ENCODE data around the gene LRBA. TPM values are rescaled to one million over a fixed set of nuclear protein-coding genes. Genes with fewer than 3 reads are reported as not detected.

The LRBA gene
- total and polyA plus RNA-seq, 2 of the 4 experiments (the other 2 are of a cell fraction): 10.2 to 51.6 TPM

GRCh38 chr4:150943126-150943525 is 72.0 kb downstream of the LRBA start:
- H4K5ac ChIP-seq (ENCODE audit: low read depth, low read length): no peak overlapping the region
- H4K91ac ChIP-seq (ENCODE audit: insufficient read depth, low read depth, low read length): no peak overlapping the region
- no peak overlapping the region for H2BK5ac ChIP-seq (ENCODE audit: low read depth, low read length, poor library complexity, severe bottlenecking)
- no peak overlapping the region for H3K4ac ChIP-seq (ENCODE audit: low read depth, low read length)
- H2BK20ac ChIP-seq (ENCODE audit: low read depth, low read length): no peak overlapping the region
- no peak for ATAC-seq (ENCODE audit: low read depth)
- CTCF ChIA-PET: interaction anchor here (0.7 kb wide), 1 partner anchor 33 kb away, joined by 3 read pairs; no protein-coding TSS in a partner anchor
- no peak overlapping the region for H3K9ac ChIP-seq (ENCODE audit: low read depth, low read length)
- no peaks in the 10 kb centered on the region for H3K9me1 ChIP-seq (ENCODE audit: insufficient read depth, low read length)
- H3K4me1 ChIP-seq (ENCODE audit: control insufficient read depth, insufficient read depth, low read length): no peaks in the 10 kb centered on the region
- dilution Hi-C loops (cut with HindIII; ENCODE audit: low sequenced_read_pairs, unreplicated experiment): no loop called here
- H3K27ac ChIP-seq (ENCODE audit: insufficient read depth, low read length): no peak overlapping the region
- POLR2A ChIA-PET (ENCODE audit: unreplicated experiment): interaction anchor here (0.6 kb wide), 1 partner anchor 189 kb away, joined by 15 read pairs; no protein-coding TSS in a partner anchor
- no peak overlapping the region for H2AK5ac ChIP-seq (ENCODE audit: low read depth, low read length)
- no peak overlapping the region for H3K4me3 ChIP-seq (ENCODE audit: insufficient read depth, low read depth, low read length)
- no peak overlapping the region for H3K23ac ChIP-seq (ENCODE audit: low read depth, low read length)
- no TSS peak for BruUV-seq (replicated peaks)
- H2BK120ac ChIP-seq (ENCODE audit: low read depth, low read length): no peak overlapping the region
- DNase-seq: no peak
- no peak overlapping the region for H2AK9ac ChIP-seq (replicated peaks; ENCODE audit: low read depth, low read length, poor library complexity)
- H3K27me3 ChIP-seq (ENCODE audit: control insufficient read depth, insufficient read depth, low read length): no peaks in the 10 kb centered on the region
- no peak overlapping the region for H4K8ac ChIP-seq (ENCODE audit: low read depth in 2 of 2, low read length in 2 of 2)
- TF ChIP-seq CTCF (conservative IDR thresholded peaks at IDR 0.05; ENCODE audit: low read depth, low read length) (no peak), RFX5 (IDR thresholded peaks at IDR 0.05; ENCODE audit: low read depth, low read length) (no peak), FOS (IDR thresholded peaks at IDR 0.05; ENCODE audit: low read depth, low read length) (no peak), RCOR1 (IDR thresholded peaks at IDR 0.05; ENCODE audit: insufficient replicate concordance, low read length) (no peak), USF2 (IDR thresholded peaks at IDR 0.05; ENCODE audit: low read depth, low read length) (no peak), BHLHE40 (IDR thresholded peaks at IDR 0.05; ENCODE audit: low read depth, low read length) (no peak), CHD1 (IDR thresholded peaks at IDR 0.05; ENCODE audit: low read depth, low read length) (no peak), SMC3 (IDR thresholded peaks at IDR 0.05; ENCODE audit: low read depth, low read length) (no peak), MAZ (IDR thresholded peaks at IDR 0.05; ENCODE audit: borderline replicate concordance, low read depth, low read length) (no peak), CEBPB (IDR thresholded peaks at IDR 0.05; ENCODE audit: low read depth, low read length) (no peak), POLR2A (IDR thresholded peaks at IDR 0.05; ENCODE audit: low read depth, low read length) (no peak), RAD21 (IDR thresholded peaks at IDR 0.05; ENCODE audit: low read length) (no peak), MAFK (IDR thresholded peaks at IDR 0.05; ENCODE audit: low read depth, low read length) (no peak), ELK1 (IDR thresholded peaks at IDR 0.05; ENCODE audit: borderline replicate concordance, low read depth, low read length) (no peak), MXI1 (IDR thresholded peaks at IDR 0.05; ENCODE audit: borderline replicate concordance, low read depth, low read length) (no peak), NFE2L2 (IDR thresholded peaks at IDR 0.05; ENCODE audit: low read depth, low read length) (no peak)
- H3K79me1 ChIP-seq (ENCODE audit: low read depth in 1 of 2, low read length in 2 of 2): no peaks in the 10 kb centered on the region; a peak in 1 of 4 replicates
- no peaks in the 10 kb centered on the region for H3K9me3 ChIP-seq (ENCODE audit: control insufficient read depth, insufficient read depth, low read length)
- no peaks in the 10 kb centered on the region for H3K36me3 ChIP-seq (ENCODE audit: control insufficient read depth, insufficient read depth, low read length)
- in situ Hi-C loops (cut with MboI; ENCODE audit: low sequenced_read_pairs): no loop called here
- H2AFZ ChIP-seq (replicated peaks; ENCODE audit: low read length, poor library complexity): no peak overlapping the region
- no peak overlapping the region for H3K14ac ChIP-seq (replicated peaks; ENCODE audit: low read depth, low read length)
- intact Hi-C loops (cut with micrococcal nuclease): no loop called here
- H3K56ac ChIP-seq (ENCODE audit: extremely low read depth, insufficient read depth, low read length): no peak overlapping the region
- no peaks in the 10 kb centered on the region for H4K20me1 ChIP-seq (ENCODE audit: insufficient read depth, low read length)
- no peak overlapping the region for H3K18ac ChIP-seq (ENCODE audit: low read depth, low read length)
- H3K4me2 ChIP-seq (ENCODE audit: low read depth, low read length): no peak overlapping the region
- H2BK15ac ChIP-seq (ENCODE audit: low read depth, low read length): no peak overlapping the region
